ENCODE data around the gene ATP8B1.
"Not testable (repeated sequence)": the region's sequence is repeated elsewhere in the genome, so short reads cannot be mapped to it uniquely, and the experiment has no call there.

DNA sequence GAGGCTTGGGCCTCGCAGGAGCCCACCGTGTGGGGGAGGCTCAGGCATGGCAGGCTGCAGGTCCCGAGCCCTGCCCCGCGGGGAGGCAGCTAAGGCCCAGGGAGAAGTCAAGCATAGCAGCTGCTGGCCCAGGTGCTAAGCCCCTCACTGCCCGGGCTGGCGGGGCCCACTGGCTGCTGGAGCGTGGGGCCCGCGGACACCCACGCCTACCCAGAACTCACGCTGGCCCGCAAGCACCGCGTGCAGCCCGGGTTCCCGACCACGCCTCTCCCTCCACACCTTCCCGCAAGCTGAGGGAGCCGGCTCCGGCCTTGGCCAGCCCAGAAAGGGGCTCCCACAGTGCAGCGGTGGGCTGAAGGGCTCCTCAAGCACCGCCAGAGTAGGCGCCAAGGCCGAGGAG is 159.4 kb downstream of the ATP8B1 start:
- TF ChIP-seq ZFP30 (CRISPR knock-in tag; IDR thresholded peaks at IDR 0.05); ZC3H10 (CRISPR knock-in tag; IDR thresholded peaks at IDR 0.05); PATZ1 (CRISPR knock-in tag; IDR thresholded peaks at IDR 0.05; ENCODE audit: borderline replicate concordance); ZFP3 (CRISPR knock-in tag; IDR thresholded peaks at IDR 0.05); PPARA (CRISPR knock-in tag; IDR thresholded peaks at IDR 0.05; ENCODE audit: borderline replicate concordance); SNAI2 (CRISPR knock-in tag; IDR thresholded peaks at IDR 0.05); ESRRG (CRISPR knock-in tag; IDR thresholded peaks at IDR 0.05); ARNTL (CRISPR knock-in tag; IDR thresholded peaks at IDR 0.05; ENCODE audit: borderline replicate concordance, low read depth); RARB (CRISPR knock-in tag; IDR thresholded peaks at IDR 0.05); CREB5 (CRISPR knock-in tag; IDR thresholded peaks at IDR 0.05; ENCODE audit: low read depth): not testable (repeated sequence)

All from SK-N-SH treated with all-trans-retinoic acid at 6 μM for 48 hours (cell line).